NCI-H128 (cell line): Measurements from ENCODE around the gene MYB.

Experiments used
- DNase-seq: peaks from one replicate; lab custom pipeline; 2025; ENCODE audit not compliant: unreplicated experiment; lab: John Stamatoyannopoulos, UW

The MYB gene

DNA sequence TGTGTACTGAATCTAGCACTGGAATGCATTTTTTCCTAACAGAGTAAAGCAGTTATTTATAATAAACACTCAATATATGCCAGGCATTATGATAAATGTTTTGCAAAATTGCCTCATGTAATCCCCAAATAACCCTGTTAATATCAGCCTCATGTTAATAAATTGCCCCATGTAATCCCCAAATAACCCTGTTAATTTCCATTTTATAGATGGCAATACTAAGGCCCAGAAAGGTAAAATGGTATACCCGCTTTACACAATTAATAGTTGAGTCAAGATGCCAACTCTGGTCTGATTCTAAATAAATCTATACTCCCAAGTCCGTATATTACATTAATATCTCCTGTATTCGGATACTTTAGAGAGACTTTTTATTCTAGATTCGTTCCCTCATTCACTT, 6.3 kb downstream of the MYB start:
- no peak for DNase-seq

DNA sequence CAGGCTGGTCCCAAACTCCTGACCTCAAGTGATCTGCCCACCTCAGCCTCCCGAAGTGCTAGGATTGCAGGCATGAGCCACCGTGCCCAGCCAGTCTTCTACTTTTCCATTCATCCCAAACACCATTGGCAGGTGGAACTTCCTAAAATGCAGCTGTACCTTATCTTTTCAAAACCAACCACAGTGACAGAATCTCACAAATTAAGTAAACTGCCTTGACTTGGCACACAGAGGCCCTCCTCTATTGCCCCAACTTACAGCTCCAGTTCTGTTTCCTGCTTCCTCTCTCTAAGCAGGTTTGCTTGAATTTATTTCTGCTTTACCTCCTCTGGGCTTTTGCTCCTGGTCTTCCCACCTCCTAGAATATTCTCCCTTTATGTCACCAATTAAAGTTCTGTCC, 7.6 kb downstream of the MYB start:
- DNase-seq = no peak

DNA sequence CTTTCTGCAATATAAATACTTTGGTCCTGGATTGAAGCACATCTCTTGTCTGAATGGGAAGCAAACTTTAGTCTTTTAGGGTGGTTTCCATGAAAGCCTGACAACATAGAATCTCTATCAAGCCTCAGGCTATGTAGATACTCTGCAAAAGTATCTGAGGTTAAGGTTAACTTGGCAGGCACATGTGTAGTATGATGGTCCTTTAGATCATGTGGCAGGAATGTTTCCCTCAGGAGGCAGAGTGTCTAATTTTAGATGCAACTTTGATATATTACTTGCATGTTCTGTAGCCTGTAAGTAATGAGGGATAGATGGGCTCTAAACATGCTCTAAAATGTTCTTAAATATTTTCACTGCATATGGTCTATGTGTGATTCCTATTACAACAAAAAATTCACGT, 8.2 kb downstream of the MYB start:
- no peak for DNase-seq

DNA sequence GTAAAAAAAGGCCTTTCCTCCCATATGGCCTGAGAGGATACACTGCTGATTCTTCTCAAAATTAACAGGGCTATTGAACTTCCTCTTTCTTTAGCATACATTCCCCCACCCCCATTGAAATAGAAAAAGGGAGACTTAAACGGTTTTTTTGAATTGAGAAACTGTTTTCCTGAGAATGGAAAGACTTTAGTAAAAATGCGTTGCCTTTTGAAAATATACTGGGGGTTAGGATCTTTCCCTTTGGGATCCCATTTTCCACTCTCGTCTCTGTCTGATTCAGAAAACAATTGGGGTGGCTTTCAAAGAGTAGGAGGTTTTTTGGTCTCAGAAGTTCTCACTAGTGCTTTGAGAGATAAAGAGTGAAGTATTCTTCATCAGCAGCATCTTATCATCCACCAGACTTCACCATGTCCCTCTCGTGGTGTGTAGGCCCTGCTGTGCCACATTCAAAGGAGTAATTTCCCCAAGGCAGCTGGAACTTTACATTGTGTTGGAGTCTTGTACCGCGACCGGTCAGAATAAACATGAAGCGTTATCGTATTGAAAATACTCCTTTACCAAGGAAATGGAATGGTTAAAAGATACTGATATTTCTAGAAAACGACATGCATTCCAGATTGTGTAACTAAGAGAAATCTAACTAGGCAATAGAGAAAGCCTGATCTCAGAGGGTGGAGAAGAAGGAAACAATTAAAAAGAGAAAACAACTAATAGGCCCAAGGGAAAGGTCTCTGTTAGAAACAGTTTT, 10.6 kb downstream of the MYB start:
- DNase-seq = no peak

DNA sequence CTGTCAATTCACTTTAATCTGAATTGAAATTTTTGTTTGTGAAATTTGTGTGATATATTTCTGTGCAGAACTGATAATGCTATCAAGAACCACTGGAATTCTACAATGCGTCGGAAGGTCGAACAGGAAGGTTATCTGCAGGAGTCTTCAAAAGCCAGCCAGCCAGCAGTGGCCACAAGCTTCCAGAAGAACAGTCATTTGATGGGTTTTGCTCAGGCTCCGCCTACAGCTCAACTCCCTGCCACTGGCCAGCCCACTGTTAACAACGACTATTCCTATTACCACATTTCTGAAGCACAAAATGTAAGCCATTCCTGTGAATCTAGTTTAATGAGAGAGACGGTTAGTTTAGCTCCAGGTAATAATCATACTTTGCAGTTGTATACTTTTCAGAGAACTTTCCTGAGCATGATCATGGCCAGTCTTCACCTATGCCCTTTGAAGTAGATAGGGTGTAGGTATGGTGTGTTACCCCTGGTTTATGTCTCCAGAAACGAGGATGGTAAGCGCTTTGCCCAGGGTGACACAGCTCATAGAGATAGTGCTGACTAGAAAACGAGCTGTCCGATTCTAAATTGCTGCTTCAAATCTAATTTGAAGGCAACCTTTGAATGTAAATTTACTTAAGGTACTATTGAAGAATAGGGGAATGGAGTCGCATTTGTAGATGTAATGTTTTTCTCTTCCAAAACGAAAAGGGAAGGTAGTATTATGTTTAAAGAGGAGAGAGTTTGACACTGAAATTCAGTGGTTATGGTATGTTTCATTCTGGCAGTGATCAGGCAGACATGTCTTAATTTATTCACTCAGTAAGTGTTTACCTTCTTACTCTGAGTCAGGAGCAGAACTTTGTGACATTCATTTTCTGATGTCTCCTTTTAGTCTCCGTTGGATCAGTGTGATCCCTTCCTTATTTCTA, 11.4 kb downstream of the MYB start:
- DNase-seq = no peak

DNA sequence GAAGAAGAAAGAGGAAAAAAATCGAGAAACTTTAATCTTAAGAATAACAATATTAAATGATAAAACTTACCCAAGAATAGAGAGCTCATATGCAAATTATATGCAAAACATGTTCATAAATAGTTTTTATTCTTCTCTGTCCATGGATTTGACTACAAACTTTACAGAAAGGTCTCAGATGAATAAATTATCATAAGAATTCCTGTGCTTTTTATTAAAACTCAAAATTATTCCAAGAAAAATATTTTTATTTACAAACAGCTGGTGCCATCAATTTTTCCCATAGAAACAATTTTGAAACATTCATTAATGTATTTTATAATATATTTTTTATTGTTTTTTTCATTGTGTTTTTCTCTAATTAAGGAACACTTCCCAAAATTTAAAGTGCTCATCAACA, 12.1 kb downstream of the MYB start:
- DNase-seq = no peak

DNA sequence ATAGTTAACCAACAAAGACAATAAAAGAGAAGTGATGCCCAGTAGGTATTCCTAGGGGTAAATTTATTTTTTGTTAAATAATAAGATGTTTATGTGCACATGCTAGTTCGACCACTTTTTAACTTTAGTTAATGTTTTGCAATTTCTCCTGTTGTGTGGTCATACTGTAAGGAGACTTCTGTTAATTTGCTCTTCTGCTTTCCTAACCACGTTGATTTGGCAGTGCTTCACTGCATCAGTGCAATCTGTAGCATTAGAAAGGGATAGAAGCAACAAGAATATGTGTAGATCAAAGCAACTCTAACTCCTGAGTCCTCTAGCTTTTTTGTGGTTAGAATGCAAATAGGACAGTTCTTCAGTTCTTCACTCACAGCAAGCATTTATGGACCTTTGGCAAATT, 13.9 kb downstream of the MYB start:
- no peak for DNase-seq

DNA sequence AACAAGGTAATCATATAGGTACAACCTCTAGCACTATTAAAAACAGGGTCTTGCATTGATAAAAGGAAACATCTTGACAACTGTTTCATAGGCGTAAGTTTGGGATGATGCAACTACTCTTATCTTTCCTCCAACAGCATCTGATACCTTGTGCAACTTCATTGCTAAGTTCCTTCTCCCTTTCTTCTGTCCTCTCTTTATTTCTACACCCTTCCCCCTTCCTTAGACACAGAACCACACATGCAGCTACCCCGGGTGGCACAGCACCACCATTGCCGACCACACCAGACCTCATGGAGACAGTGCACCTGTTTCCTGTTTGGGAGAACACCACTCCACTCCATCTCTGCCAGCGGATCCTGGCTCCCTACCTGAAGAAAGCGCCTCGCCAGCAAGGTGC, 14.4 kb downstream of the MYB start:
- no peak for DNase-seq

DNA sequence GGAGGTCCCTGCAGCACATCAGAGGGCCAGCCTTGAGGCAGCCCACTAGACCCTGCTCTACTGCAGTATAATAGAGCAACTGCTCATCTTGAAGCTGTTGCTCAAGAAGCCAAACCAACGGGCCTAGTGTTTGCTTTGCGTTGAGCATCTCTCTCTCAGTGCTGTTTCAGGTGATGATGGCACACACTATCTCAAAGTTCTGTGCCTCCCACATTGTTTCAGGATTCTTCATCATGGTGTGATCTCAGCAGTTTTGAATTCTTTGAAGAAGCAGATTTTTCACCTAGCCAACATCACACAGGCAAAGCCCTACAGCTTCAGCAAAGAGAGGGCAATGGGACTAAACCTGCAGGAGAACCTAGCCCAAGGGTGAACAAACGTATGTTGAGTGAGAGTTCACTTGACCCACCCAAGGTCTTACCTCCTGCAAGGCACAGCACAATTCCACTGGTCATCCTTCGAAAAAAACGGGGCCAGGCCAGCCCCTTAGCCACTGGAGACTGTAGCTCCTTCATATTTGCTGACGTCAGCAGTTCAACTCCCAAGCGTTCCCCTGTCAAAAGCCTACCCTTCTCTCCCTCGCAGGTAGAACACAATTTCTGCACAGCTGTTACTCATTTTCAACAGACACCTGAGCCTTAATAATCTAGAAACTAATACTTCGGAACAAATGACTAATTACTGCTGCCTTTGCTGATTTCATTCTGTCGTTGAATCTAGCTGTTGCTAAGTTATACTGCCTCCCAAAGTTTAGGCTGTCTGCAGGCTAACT, 15.8 kb downstream of the MYB start:
- no peak for DNase-seq

DNA sequence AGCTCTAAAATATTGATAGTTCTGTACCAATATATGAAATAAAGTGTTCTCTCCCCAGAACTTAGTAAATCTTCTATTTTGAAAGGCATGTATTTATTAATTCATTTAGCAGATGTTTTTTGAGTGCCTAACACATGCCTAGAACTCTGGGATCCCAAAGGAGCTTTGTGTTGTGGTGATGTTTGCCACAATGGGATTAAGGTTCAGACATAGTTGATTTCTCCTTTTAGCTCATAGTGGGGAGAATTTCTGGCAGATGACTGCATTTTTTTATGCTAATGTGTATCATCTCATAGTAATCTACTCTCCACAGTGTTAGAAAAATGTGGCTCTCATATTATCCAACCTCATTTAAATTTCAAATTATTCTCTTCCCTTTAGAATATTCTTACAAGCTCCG, 21.7 kb downstream of the MYB start:
- DNase-seq = no peak

DNA sequence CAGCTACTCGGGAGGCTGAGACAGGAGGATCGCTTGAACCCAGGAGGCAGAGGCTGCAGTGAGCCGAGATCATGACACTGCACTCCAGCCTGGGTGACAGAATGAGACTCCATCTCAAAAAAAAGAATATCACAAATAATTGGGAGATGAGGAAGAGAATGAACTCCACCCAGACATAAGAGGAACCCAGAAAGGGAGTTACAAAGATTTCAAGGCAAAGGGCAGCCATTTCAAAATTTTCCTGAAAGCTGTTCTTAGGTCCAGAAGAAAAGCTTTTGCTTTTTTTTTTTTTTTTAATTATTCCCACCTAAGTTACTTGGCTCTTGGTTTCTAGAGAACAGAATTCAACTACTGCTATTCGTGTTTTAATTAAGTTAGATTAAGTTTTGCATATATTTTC, 23.8 kb downstream of the MYB start:
- no peak for DNase-seq

DNA sequence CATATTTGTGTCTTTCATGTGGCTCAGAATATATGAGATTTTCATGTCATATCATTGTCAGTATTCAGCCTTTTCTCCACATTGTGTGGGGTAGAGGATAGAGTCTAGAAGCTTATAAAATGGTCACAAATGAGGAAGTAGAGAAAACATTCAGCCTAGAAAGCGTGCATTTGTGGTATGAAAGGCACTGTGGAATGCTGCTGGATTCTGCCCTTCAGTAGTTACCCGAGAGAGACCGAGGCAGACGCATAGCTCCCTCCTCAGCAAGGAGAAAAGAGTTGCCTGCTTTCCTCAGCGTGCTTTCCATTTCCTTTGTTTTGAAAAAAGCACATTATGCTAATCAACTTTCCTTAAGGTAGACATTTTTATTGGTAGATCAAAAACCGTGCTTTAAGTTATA, 28.7 kb downstream of the MYB start:
- no peak for DNase-seq

DNA sequence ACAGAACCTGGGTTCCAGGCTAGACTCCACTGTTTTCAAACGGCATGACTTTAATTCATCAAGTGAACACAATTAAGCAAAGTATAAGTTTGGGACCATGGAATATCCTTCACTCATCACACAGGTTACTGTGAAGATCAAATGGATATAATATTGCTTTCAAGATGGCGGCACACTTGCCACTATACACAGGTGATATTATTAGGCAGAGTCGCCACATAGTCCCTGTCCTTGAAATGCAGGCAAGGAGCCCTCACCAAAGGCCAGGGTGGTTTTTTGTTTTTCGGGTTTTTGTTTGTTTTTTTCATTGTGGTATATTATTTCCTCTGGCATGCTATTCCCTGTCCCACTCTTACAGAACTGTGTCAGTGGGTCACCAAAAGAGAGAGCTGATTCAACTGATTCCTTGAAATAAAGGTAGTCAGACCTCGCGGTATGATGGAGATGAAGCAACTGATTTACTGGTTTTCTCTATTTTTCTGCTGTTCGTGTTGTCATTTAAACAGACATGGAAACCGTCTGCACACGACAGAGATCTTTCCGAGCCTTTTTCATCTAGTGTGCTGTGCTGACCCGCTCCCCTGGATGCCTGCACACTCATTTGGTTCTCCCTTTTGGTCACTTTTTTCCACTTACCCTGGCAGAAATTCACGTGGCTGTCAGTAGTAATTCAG, 29.7 kb downstream of the MYB start:
- no peak for DNase-seq

DNA sequence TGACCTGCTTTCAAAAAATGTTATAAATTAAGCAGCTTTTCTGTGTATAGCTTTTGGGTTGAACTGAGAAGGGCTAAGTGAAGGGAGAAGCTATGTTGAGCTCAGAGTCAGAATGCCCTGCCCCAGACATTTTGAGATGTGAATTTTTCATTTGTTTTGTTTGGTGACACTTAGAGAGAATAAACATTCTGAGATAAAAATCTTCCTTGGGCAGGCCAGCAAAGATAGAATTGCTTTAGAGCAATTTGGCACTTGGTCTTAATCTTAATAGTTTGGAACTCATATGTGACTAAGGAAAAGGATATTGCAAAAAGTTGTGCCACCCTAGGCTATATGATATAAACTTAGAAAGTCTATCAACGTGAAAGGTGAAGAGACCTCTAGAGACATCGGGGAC, 30.2 kb downstream of the MYB start:
- no peak for DNase-seq

DNA sequence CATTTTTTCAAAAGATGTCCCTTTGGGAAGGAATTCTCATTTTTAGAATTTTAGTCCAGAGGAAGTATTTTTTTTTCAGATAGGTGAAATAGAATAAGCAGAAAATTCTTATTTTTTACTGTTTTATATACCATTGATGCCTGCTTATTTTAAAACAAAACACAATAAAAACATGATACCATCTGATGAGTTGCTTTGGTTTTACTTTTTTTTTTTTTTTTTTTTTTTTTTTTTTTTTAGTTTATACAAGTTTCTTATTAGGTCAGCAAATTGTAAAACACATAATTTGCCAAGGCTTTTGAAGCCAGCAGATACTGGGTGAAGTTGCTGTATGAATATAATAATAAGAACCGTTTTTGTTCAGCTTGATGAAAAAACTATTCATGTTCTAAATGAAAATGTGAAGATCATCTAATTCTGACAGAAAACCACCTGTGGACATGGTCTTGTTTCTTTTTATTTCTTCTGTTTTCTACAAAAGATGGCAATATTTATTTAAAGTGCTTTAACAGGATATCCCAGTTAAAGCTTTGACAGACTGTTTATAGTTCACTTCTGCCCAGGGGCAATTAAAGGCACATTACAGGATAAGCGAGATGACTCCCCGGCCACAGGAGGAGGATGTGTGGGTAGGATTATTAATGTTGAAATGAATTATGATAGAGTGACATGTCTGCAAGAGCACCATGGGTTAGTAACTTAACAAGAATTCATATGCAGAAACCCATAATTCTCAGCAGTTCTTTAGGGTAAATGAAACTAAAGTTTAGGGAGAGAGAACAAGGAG, 31.1 kb downstream of the MYB start:
- DNase-seq = no peak

DNA sequence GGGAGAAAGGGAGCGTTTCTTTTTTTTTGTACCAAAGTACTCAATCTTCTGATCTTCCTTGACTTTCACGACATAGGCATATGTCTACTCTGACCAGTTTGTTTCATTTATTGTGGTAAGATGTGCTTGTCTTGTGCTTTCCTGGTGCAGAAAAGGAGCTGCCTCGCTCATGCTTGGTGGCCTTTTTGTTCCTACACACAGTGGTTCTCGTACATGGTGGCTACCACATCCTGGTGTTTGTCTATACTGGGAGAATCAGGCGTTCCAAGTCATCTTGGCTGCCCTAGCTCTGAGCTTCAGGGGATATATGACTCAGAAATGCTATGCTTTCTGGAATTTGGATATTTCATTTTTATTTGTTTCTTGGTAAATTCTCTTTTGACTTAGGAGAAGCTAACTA, 31.8 kb downstream of the MYB start:
- DNase-seq = no peak

DNA sequence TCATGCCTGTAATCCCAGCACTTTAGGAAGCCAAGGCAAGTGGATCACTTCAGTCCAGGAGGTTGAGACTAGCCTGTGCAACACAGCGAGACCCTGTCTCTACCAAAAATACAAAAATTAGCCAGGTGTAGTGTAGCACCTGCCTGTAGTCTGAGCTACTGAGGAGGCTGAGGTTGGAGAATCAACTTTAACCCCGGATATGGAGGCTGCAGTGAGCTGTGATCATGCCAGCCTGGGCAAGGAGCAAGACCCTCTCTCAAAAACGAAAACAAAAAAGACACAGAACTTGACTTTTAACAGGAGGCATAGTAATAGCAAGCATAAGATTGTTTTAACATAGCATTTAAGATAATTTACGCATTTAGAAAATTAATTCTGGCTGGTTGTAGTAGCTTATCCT, 32.5 kb downstream of the MYB start:
- no peak for DNase-seq

DNA sequence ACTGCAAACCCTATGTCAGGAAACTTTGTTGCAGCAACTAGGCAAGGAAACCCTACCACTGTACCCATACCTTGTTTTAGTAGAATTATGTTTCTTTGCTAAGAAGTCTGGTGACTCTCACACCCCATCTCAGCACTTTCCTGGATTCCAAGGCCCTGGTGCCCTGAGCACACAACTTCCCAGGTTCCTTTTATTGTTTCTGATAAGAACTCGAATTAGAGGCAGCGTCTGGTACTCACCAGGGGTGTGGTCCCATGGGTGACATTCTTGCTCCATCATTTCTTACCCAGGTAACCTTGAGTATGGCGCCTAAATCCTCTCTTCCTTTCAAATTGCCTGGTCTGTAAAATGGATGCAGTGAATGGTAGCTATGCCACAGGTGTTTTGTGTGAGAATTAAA, 34.1 kb downstream of the MYB start:
- no peak for DNase-seq

DNA sequence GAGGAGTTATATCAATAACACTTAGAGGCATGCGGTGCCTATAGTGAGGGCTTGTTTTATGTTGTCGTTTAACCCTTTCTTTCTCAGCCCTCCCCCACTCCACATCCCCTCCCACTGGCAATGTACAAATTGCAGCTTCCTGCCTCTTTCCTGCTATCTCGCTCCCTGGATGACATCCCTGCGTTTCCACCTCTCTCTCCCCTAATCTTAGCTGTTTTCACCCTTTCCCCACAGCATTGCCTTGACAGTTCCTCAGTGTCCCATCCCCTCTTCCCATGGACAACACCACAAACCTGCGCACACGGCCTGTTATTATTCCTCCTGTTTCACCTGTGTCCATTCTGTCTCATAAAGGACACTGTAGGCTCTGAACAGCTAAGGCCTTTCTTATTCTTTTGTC, 34.5 kb downstream of the MYB start:
- DNase-seq = no peak

DNA sequence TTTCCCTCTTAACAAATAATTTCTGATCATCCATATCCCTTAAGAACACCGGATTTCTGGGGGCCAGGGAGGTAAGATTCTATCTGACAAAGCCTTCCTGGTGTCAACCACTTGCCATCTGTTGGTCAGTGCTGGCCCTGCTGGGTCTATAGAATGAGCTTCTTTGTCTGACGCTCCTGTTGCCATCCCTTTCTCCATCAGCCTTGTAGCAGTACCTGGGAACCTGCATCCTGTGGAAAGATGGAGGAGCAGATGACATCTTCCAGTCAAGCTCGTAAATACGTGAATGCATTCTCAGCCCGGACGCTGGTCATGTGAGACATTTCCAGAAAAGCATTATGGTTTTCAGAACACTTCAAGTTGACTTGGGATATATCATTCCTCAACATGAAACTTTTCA, 36.6 kb downstream of the MYB start:
- DNase-seq = no peak
